NCI-H2029 treated with DMSO at 0.1 percent for 48 hours (cell line): ENCODE measurements around the gene MOV10L1.
"Not testable (repeated sequence)": the region's sequence is repeated elsewhere in the genome, so short reads cannot be mapped to it uniquely, and the experiment has no call there.

Source experiments
- DNase-seq: peaks from one replicate; lab custom pipeline; 2025; lab: John Stamatoyannopoulos, UW

MOV10L1 gene

DNA sequence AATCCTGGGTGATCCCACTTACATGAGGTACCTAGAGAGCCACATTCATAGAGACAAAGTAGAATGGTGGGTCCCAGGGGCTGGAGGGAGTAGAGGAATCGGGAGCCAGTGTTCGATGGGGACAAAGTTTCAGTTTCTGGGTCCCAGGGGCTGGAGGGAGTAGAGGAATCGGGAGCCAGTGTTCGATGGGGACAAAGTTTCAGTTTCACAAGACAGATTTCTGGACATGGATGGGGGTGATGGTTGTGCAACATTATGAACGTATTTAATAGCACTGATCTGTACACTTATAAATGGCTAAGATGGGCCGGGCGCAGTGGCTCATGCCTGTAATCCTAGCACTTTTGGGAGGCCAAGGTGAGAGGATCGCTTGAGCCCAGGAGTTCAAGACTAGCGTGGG is 115.2 kb downstream of the MOV10L1 start:
- DNase-seq: not testable (repeated sequence)

DNA sequence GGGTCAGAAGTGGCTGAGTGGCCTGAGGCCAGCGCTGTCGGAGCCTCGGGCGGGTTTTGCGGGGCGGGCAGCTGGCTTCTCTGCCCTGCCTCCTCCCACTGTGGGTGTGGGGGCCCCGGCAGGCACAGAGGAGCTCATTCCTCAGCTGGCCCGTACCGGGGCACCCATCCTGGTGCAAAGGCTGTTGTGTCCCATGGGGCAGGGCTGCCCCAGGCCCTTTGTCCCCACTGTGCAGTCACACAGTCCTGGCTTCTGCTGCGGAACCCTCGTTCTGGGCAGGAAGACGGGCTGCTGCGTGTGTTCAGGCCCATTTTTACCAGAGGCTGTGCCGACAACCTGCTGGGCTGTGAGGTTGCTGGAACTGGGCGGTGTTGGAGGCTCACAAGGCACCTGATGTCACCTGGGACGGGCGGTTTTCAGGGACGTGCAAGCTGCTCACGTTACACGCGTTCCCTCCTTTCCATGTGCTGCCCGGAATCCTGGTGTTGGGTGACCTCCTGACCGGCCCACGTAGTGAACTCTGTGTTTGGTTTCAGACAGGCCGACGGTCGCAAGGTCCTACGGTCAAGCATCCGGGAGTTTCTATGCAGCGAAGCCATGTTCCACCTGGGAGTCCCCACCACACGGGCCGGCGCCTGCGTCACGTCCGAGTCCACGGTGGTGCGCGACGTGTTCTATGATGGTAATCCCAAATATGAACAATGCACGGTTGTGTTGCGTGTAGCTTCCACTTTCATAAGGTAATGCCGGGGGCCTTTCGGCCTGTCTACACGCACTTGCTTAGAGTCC is 116.2 kb downstream of the MOV10L1 start:
- DNase-seq: no peak

DNA sequence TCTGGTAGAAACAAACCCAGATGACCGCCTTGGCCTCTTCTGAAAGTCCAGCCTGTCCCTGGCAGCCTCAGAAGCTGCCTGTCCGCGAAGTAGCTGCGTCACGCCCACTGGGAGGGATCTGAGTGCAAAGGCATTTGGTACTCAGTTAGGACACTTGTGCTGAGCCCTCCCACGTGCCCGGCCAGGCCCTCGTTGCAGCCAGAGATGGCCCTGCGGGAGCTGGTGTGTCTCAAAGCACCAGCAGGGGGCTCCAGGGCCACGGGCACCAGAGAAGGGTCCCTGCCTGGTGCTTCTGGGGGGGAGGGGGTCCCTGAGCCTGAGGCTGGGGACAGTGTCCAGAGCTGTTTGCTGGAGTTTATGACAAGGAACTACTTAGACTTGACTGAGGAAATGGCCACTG is 116.8 kb downstream of the MOV10L1 start:
- DNase-seq: no peak

DNA sequence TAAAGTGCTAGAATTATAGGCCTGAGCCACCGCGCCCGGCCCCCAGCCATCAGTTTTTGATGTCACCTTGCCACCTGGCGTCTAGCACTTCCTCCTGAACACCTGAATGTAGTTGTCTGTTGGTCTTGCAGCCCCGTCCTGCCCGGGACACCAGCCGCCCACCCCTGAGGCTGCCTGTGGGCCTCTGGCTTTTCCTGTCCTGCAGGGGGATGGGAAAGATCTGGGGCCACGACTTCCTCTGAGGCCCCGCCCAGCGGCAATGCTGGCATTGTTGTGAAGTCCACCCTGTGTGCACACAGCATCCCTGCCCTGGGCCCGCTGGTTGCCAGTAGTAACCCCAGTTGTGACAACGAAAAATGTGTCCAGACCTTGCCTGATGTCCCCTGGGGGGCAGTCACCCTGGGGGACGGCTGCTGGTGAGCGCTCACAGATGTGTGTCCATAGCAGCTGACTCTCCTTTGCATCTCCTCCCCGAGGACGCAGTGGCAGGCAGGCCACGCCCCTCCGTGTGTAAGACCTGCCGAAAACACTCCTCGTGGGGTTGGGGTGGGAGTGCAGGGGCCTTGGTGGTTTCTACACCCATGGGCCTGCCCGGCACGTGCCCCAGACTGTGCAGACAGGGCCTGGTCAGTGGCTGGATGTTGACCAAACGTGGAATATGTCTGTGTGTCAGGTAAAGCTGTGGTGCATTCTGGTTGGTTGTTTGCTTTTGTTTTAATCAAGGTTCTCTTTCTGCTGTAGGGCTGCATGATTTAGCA is 117.8 kb downstream of the MOV10L1 start:
- DNase-seq: no peak

DNA sequence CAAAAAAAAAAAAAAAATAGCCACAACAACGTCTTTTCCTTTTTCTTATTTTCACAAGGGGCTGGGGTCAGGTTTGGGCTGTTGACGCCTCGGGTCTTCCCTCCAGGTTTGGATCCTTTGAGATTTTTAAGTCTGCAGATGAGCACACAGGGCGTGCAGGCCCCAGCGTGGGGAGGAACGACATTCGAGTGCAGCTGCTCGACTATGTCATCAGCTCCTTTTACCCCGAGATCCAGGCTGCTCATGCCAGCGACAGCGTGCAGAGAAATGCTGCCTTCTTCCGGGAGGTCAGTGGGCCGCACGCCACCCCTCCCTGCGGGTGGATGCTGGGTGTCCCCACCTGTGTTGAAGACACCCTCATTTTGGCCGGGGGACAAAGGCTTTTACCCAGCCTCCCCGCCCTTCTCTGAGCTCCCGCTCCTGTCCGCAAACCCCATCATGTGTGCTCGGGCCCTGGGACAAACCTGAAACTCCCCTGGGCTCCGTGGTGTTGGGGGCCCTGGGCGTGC is 118.7 kb downstream of the MOV10L1 start:
- DNase-seq: no peak

DNA sequence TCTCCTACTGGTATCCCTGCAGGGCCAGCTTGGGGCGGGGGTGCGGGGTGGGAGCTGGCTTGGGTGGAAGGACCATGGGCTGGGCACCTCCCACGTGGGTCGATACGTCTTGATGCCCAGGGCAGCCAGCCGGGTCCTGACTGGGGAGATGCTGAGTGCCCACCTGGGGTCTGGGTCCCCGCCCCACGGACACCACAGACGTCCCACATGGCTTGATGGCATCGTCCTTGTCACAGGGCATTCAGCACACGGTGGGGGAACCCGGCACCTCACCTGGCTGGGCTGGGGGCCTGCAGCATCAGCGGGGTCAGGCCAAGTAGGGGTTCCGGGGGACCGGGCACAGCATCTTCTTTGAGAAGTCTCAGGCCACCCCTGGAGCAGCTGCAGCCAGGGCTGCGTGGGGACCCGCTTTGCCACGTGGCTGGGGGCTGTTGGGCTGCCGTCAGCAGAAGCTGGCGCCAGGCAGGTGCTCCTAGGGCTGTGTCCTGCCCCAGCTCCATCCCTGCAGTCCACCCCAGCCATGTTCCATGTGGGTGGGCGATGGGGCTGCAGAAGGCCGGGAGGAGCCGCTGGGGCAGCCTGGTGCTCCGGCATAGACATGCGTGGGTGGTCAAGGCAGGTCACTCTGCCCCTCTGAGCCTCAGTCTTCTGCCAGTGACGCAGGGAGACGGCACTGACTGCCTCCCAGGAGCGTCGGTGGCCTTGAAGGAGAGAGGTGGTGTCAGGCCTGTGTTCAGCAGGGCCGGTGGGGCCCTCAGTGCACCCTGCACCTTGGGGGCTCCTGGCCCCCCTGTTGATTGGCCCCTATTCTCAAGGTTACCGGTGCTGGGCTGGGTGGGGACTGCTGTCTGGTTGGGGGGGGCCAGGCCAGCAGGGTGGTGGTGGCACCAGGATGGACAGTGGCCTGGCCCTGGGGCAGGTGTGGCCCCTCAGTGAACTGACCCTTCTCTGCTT is 119.4 kb downstream of the MOV10L1 start:
- no peak for DNase-seq

DNA sequence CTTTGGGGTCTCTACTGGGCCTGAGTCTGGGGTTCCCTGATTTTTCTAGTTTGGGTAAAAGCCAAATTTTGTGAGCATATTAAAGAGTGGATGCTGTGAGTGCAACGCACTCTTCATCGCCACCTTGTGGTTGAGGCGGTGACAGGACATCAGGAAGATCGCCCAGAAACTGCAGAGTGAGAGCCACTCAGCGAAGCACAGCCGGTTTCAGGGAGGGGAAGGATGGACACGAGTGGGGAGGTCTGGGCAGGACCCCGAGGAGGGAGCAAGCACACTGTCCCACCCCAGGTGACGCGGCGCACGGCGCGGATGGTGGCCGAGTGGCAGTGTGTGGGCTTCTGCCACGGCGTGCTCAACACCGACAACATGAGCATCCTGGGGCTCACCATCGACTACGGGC is 120.1 kb downstream of the MOV10L1 start:
- no peak for DNase-seq

DNA sequence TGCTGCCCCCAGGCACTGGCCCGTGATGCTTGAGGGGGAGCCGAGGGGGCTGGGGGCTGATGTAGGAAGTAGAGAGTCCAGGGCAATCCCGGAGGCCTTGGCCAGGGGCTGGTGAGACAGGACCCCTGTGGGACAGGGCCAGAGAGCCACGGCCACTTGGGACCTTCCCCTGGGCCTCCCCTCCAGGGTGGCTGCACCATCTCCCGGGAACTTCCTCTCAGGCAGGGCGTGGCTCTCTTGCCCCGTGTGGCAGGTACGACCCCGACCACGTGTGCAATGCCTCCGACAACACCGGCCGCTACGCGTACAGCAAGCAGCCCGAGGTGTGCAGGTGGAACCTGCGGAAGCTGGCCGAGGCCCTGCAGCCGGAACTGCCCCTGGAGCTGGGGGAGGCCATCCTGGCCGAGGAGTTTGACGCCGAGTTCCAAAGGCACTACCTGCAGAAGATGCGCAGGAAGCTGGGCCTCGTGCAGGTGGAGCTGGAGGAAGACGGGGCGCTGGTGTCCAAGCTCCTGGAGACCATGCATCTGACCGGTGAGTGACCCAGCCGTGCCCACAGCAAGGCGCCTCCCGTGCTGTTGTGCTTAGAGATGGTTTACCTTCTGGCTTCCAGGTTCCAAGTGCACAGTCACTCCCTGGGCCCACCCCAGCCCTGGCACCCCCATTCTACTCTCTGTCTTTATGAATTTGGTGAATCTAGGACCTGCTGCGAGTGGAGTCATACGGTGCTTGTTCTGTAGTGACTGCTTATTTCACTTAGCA is 120.8 kb downstream of the MOV10L1 start:
- DNase-seq: no peak

DNA sequence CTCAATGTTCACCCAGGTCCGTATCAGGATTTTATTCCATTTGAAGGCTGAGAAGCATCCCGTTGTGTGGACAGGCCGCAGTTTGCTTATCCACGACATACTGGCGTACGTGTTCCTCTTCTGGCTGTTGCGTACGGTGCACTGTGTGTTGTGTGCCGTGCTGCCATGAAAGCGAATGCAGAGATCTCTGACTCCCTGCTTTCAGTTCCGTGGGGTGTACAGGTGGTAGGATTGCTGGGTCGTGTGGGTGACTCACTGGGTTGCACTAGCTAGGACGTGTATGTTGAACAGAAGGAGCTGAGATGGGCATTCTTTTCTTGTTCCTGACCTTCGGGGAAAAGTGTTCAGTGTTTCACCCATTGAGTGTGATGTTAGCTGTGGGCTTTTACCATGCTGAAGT is 121.3 kb downstream of the MOV10L1 start:
- DNase-seq: no peak
